Hematopoietic multipotent progenitor cell treated with erythropoietin and hydrocortisone succinate and interleukin-3 and kit ligand, for 17 days (in vitro differentiated cells): ENCODE data around the gene LYST.
A peak's percentile ranks its signal among the peaks of the same experiment; 100 is the strongest.
"Not testable (repeated sequence)": the region's sequence is repeated elsewhere in the genome, so short reads cannot be mapped to it uniquely, and the experiment has no call there.

Source experiments
- DNase-seq: peaks from one replicate; pipeline ENCODE4 v3.0.0-alpha.2; 2015; ENCODE audit warnings: low spot score

Gene LYST

DNA sequence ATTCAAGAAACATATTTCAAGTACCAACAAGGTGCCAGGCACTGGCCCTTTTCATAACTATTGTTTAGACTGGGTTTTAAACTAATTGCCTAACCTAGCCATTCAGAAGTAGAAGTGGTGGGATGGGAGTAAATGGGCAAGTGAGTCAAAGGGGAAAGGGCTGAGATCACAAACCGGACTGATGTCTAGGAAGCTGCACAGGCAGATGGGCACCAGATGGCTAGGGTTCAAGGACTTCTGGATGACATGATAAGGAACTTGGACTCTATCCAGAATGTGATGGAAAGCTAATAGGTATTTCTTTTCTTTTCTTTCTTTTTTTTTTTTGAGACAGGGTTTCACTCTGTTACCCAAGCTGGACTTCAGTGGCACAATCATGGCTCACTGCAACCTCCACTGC, 46.6 kb downstream of the LYST start:
- DNase-seq = peak; percentile 23

DNA sequence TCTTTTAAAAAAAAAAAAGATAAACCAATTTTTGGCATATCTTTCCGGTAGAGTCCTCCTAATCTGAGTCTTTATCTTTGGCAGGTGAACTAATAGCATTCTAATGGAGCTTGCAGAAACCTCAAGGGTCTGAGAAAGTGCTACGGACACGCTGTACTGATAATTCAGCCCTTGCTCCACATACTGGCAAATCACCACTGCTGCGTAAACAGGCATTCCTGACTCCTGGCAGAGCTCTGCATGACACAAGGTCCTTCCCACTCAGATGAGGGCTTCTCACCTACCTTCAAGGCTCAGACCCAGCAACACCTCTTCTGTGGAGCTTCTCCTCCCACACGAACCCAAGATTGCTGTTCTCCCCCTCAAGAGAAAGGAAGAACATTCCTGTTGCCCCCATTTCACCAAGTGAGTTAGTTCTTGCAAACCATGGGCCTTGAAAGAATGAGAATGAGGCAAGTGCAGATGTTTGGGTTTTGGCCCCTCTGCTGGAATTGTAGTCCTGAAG, 48.0 kb downstream of the LYST start:
- DNase-seq = no peak

DNA sequence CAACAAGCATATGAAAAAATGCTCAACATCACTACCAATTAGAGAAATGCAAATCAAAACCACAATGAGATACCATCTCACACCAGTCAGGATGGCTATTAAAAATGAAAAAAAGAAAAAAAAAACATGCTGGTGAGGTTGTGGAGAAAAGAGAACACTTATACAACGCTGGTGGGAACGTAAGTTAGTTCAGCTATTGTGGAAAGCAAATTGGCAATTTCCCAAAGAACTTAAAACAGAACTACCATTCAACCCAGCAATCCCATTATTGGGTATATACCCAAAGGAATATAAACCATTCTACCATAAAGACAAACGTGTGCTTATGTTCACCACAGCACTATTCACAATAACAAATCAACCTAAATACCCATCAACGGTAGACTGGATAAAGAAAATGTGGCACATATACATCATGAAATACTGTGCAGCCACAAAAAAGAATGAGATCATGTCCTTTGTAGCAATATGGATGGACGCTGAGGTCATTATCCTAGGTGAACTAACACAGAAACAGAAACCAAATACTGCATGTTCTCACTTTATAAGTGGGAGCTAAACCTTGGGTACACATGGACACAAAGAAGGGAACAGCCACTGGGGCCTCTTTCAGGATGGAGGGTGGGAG, 49.5 kb downstream of the LYST start:
- DNase-seq = no peak

DNA sequence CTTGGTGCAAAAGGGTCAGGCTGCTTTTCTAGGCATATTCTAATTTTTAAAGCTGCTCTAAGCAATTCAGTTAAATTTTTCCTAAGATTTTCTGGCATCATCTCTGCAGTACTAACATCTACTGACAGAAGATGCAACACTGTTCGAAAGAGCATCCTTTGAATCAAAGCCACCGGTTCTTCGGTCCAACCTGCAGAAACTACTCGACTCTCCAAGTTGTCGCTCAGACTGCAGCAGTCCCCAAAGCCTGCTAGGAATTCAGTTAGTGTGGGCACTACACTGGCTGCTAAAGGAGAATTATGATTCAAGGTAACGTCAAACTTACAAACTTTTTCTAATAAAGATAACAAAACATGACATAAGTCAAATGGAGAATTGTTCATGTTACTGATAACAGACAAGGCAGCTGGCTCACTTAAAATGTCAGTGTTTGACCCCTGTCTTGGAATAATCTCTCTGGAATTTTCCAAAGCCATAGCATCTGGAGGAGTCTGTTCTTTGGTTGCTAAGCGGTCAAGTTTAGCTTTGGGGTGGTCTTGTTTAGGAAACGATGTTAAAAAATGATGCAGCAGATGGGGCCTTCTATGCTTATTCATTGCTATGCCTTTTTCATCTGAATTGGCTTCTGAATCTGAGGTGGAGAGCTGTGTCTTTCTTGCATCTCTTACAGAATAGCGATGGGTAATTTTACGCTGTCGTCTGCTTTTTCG, 56.9 kb downstream of the LYST start:
- DNase-seq = no peak

DNA sequence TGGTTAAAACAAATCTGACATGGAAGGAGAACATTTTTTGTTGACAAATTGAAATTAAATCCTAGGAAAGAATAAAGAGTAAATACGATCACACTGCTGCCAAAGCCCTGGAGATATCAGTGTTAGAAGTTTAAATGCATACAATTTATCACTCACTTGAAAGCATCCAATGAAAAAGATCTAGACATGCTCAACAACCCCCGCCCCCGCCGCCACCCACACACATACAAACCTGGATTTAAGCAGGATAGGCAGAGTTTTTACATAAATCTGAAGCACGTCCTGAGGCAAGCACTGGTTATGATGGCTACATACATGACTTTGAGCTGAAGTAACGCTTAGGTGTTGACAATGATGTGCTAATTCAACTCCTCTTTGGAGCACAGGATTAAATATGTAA, 58.5 kb downstream of the LYST start:
- DNase-seq = no peak

DNA sequence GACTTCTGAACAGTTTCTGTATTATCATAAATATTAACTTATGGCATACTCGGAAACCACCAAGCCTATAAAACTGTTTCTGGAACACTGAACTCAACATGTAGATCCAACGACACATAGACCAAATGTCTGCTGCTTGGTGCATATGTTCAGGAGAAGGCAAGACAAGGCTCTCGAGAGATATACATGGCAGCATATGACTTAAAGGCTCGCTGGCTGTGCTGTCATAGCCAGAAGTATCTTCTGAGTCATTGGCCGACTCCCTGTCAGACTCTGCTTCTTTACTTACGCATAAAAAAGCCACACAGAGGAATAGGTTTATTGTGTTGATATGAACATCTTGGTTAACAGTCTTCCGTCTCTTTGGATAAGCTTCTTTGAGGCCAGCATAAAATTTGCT, 60.6 kb downstream of the LYST start:
- no peak for DNase-seq

DNA sequence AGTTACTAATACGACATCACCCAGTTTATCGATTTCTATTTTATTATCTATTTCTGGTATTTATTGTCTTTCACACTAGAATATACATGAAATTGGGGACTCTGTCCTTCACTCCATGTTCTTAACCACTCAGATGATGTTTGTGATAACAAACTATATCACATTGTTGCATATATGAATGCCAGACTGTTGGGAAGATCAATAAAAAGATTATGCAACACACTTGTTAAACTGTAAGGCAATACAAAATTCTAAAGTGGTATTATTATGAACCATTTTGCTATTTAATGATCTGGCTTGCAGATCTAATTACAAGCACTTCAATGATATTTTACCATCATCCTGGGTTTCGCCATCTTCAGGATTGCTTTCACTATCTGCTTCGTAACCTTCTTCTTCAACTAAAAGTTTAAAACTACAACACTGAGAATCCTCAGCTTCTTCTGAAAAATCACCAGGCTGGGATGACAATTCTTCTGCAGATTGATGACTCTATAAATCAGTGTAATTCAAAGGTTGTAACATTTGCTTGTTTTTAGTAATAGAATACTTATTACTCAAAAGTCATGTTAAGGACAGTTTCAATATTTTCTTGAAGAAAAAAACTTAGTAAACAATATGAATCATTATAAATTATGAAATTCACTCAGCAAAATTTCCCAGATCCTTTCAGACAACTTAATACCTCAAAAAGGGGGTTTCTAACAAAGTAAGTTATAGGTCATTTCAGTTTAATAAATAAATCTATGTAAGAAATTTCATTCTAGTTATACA, 63.9 kb downstream of the LYST start:
- no peak for DNase-seq

DNA sequence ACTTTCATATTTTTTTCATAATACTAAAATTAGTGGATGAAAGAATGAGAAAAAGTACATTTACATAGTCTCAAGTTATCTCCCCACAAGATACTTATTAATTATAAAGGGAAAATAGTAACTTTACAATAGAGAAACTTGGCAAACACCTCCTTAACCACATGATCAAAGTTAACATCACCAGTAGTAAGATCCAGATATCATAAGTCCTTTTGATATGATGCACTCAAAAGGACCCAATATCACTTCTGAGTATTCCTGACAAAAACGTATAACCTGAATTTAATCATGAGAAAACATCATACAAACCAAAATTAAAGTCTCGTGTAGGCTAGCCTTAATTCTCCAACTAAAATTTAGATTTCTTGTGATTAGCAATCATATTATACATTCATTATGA, 67.4 kb downstream of the LYST start:
- DNase-seq = no peak

DNA sequence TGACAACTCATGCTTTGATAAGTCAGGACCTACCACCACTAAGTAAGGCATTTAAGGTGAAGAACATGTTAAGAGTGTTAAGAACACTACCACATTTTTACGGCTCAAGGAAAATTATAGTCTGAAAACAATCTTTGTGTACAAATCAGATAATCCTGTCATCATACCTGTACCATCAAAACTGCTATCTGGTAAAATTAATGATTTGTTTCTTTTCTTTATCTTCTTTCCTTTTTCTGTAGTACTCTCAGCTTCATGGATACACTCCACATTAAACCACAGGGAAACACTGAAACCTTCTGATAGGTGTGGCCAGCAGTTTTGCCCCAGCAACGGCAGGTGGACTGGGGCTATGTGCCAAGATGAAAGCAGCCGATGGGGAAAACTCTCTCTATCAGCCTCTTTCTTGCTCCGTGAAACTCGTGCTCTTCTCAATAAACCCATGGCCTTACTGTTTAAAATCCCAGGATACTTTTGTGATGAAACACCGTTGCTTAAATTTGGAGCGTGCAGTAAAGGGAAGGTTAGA, 75.1 kb downstream of the LYST start:
- DNase-seq = no peak

DNA sequence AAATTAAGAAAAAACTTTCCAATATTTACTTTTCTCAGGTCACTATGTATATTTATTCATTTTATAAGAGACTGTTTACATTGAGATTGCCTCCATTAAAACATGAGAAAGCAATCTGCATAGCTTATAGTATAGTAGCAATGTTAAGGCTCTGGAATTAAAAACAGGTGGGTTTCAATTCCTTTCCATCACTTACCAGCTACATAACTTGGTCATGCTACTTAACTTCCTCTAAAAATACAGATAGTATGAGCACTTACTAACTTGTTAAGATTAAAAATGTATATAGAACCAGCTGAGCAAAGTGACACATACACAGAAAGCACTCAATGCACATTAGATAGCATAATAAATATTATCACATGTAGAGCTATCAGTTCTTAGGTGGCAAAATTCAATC, 76.6 kb downstream of the LYST start:
- DNase-seq = no peak

DNA sequence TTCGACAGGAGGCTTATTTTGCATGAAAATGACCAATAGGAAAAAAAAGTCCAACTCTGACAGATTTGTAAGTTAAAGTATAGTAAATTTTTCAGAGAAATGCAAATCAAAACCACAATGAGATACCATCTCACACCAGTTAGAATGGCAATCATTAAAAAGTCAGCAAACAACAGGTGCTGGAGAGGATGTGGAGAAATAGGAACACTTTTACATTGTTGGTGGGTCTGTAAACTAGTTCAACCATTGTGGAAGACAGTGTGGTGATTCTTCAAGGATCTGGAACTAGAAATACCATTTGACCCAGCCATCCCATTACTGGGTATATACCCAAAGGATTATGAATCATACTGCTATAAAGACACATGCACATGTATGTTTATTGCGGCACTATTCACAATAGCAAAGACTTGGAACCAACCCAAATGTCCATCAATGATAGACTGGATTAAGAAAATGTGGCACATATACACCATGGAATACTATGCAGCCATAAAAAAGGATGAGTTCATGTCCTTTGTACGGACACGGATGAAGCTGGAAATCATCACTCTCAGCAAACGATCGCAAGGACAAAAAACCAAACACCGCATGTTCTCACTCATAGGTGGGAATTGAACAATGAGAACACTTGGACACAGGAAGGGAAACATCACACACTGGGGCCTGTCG, 80.3 kb downstream of the LYST start:
- not testable (repeated sequence) for DNase-seq

DNA sequence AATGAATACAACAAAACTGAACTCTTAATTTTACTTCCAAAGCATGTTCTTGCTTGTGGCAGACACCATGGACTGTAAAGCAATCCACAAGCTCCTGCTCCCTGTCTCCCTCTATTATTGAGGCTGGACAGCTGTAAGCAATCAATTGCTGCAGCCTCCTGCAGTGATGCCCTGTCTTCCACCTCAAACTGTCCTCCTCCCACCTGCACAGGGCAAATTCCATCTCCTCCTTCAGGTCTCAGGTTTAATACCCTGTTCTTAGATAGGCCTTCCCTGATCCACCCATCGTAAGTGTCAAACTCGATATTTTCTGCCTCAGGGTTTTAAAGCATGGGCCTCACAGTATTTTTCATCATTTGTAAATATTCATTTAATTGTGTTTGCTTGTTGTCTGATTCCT, 81.8 kb downstream of the LYST start:
- DNase-seq = no peak

DNA sequence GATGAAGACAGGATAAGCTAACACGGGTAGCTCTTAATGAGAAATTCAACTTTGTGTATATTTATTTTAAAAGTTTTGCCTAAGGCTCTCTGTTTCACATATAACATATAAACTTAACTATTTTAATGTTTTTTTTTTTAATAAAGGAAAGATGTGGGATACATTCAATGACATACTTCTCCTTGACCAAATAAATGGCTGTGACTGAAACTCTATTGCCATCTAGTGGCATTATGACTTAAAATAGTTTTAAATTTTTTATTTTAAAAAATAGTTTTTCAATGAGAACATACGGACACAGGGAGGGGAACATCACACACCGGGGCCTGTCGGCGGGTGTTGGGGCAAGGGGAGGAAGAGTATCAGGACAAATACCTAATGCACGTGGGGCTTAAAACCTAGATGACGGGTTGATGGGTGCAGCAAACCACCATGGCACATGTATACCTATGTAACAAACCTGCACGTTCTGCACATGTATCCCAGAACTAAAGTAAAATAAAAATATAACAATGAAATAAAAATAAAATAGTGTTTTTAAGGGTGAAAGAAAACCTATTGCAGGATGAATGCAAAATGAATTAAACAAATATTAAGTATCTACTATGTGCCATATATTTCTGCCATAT, 83.4 kb downstream of the LYST start:
- DNase-seq = peak; percentile 25

DNA sequence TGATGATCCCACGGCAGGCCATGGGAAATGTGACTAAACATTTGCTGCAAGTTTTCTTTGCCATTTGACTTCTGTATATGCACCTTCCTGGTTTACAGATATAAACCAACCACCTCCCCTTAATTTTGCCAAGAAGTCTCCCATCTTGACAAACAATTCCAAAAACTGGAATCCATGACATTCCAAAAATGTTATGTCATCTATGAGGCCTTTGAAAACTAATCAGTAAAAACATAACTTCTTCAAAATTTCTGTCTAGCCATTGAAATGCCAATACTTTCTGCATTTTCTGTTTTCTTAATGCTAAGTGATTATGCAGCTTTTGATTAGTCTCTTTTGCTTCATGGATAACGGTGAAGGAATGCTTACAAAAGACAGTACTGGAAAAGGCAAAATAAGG, 84.1 kb downstream of the LYST start:
- DNase-seq = no peak

DNA sequence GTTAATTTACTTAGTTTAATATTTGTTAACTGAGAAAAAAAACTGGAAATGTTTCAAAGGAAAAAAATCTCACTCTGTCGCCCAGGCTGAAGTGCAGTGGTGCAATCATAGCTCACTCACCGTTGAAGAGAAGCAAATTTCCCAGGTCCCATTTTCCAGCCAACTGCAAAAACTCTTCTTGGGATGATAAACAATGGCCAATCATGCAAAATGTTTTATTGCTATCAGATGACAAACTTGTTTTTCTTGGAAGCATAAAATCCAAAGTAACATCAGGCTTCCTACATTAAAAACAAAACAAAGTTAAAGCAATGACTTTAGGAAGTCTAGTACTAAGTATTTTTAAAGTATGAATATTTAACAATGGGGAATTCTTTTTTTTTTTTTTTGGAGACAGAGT, 84.9 kb downstream of the LYST start:
- no peak for DNase-seq

DNA sequence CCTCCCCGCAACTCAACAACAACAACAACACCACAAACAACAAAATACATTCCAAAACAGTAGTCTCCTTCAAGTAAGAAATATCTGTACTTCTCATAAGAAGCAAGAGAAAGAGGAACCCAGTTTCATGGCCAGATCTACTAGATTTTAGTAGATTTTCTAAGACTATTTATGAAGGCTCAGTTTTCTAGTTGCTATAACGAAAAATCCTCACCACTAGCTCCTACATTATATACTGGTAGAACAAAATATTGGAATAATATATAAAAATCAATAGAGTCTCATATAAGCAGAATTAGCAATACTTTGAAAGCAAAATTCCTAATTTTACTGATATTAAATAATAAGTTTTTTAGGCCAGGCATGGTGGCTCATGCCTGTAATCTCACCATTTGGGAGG, 86.9 kb downstream of the LYST start:
- DNase-seq = no peak

DNA sequence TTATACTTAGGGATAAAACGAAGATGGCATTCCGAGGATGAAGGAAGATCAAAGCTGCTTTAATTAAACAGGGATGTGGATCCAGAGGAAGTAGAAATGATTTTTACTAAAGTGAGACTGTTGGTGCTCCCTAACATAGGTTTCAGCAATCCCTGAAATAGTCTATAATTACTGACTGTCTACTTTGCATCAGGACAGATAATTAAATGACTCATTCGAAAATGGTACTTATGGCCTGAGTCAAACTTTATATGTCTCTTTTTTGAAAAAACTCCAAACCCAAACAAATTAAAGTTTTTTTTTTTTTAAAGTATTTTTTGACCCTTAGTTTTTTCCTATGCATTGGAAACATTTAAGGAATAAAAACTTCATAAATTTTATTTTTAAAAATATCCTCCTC, 90.3 kb downstream of the LYST start:
- no peak for DNase-seq

DNA sequence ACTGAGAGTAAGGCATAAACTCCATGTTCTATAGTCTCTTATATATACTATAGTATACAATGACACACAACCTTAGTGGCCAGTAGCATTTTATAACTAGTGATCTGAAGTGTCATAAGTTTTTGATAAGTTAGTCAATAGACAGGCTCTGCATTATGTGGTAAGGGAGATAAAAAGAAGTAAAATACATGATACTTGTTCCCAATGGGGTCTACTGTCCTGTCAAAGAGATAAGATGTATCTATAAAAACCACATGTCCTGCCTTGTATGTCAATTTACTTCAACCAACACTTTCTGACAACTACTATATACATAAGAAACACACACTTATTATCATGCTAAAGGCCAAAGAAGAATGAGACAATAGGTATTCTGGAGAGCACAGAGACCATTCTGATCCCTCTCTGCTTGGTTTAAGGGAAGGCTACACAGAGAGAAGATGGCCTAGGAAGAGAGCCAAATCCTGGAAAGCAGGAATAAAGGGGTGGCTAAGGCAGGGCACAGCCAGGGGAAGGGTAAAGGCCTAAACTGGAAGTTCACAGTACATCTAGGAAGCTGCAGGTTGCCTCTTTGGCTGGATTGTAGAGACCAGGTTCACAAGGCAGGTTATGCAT, 91.4 kb downstream of the LYST start:
- DNase-seq = peak; percentile 10

DNA sequence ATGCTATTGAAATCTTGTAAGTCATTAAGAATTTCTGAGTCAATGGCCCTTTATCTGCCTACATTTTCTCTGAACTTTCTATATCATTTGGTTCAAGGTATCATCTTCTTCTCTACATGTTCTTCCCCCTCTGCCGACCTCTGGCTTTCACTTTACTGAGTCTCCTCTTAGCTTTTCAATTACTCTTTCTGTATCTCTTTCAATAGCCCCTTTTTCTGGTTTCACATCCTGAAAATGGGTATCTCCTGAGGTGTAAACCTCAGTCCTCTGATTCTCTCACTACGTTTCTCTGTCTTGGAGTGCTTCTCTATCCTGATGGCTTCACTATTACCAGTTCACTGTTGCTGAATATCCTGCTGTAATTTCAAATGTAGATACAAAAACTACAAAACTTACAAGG, 98.9 kb downstream of the LYST start:
- no peak for DNase-seq

DNA sequence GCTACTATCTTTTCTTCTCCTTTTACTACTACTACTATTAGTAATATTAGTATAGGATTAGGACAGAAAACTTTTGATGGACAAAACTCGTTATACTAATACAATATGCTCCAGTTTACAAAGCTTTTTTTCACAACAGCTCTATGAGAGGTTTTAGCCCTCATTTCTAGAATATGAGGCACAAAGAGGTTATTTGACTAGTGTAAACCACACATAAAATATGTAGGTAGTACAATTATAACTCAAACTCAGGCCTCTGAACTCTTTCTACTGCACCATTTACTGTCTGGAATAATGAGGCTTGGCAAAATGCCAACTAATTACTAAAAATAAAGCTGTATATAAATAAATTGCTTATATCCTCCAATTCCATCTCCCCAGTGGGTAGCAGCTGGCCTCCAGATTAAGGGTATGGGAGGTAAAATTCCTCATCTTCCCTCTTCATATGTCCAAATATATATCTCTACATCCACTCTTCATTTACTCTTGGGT, 99.9 kb downstream of the LYST start:
- no peak for DNase-seq

DNA sequence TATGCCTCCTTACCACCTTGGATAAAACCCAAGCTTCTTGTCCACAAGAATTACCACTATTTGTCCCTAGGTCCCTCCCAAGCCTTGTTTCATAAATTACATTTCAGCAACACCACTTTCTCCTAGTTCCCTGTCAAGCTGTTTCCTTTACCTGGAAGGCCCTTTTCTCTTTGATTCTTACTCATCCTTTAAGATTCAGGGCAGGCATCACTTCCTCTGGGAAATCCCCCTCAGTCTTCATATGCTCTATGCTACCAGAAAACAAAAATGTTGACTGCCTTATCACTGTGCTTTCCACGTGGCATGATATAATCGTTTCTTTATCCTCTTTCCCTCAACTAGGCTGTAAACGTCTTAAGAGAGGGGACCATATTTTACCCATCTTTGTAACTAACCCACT, 102.7 kb downstream of the LYST start:
- DNase-seq = no peak
